Stimulated activated CD4-positive, alpha-beta T cell treated with anti-CD3 and anti-CD28 coated beads, Interleukin-2, amount 100 ng/mL, for 48 hours (primary cell): ENCODE results near the gene SYNE3.

Experiments used
- DNase-seq, 2 donors: peaks; one replicate each; pipeline ENCODE4 v3.0.0-alpha.2; 2020

Gene SYNE3

GRCh38 chr14:95516554-95517181 lies at the start of gene SYNE3:
SYNE3 (minus strand) TSS chr14:95516650; CDS start chr14:95475821, 40,829 bp downstream.
- no peak for DNase-seq

- no peak for DNase-seq
Measured at GRCh38 chr14:95564060-95564459, 47.6 kb upstream of the SYNE3 start.

GRCh38 chr14:95562892-95563685 lies 46.6 kb upstream of the SYNE3 start:
- DNase-seq = no peak

GRCh38 chr14:95561001-95561412 lies 44.6 kb upstream of the SYNE3 start:
- DNase-seq = peak; percentile 92 to 94

- no peak for DNase-seq
Measured at GRCh38 chr14:95559203-95559602, 42.8 kb upstream of the SYNE3 start.

GRCh38 chr14:95557832-95558231 lies 41.4 kb upstream of the SYNE3 start:
- no peak for DNase-seq

- DNase-seq = no peak
Measured at GRCh38 chr14:95557291-95557690, 40.8 kb upstream of the SYNE3 start.

- no peak for DNase-seq
Measured at GRCh38 chr14:95555053-95555452, 38.6 kb upstream of the SYNE3 start.

GRCh38 chr14:95553141-95553540 lies 36.7 kb upstream of the SYNE3 start:
- no peak for DNase-seq

GRCh38 chr14:95551435-95551834 lies 35.0 kb upstream of the SYNE3 start:
- no peak for DNase-seq

- no peak for DNase-seq
Measured at GRCh38 chr14:95549656-95550585, 33.5 kb upstream of the SYNE3 start.

- DNase-seq = no peak
Measured at GRCh38 chr14:95548328-95548929, 32.0 kb upstream of the SYNE3 start.

- no peak for DNase-seq
Measured at GRCh38 chr14:95547626-95548327, 31.3 kb upstream of the SYNE3 start.

- DNase-seq = no peak
Measured at GRCh38 chr14:95547272-95547625, 30.8 kb upstream of the SYNE3 start.

- no peak for DNase-seq
Measured at GRCh38 chr14:95545515-95546168, 29.2 kb upstream of the SYNE3 start.

GRCh38 chr14:95544588-95544987 lies 28.1 kb upstream of the SYNE3 start:
- no peak for DNase-seq

- DNase-seq = no peak
Measured at GRCh38 chr14:95543021-95543420, 26.6 kb upstream of the SYNE3 start.

- DNase-seq = no peak
Measured at GRCh38 chr14:95541932-95542930, 25.8 kb upstream of the SYNE3 start.

- no peak for DNase-seq
Measured at GRCh38 chr14:95541346-95541745, 24.9 kb upstream of the SYNE3 start.

GRCh38 chr14:95540236-95540855 lies 23.9 kb upstream of the SYNE3 start:
- DNase-seq = no peak
